ENCODE results near the gene MEF2A.

Gene MEF2A

DNA sequence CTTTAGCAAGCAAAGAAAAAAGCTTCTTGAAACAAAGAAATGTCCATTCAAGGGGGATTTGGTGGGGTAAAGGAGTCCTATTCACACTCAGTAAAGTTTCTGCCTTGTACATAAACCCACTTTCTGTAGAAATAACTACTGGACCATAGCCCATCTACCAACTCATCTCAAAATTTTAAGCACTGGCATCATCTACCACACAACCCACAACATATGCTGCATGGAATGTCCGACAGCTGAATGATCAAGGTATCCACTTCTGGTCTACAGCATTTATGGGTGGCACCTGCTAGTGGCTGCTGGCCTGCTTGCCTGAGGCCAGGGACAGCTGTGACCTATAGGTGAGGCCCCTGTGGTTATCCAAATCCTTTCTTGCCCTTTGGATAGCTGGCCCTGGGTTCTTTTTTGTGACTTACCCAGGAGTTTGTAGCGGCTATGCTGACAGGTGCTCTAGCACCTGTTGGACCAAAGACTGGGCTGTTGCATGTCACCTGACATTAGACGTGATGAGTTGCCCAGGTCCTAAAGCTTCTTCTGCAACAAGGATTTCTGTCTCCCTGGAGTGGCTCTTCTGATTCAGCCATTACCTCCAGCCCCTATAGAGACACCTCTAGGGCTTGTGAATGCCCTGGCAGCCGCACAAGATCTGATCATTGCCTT lies 19.2 kb upstream of the MEF2A start:
- Histone ChIP-seq H3K27me3 (no peaks in the 10 kb centered on the region), H3K4me3 (no peak overlapping the region), H3K4me1 (no peaks in the 10 kb centered on the region), H3K36me3 (no peaks in the 10 kb centered on the region), H3K27ac (no peak overlapping the region), H3K9me3 (no peaks in the 10 kb centered on the region)
- intact Hi-C loops (cut with DNase I; ENCODE audit: low total_unique reads), result no loop called here
- DNase-seq, result no peak
- TF ChIP-seq, protein P1, sequence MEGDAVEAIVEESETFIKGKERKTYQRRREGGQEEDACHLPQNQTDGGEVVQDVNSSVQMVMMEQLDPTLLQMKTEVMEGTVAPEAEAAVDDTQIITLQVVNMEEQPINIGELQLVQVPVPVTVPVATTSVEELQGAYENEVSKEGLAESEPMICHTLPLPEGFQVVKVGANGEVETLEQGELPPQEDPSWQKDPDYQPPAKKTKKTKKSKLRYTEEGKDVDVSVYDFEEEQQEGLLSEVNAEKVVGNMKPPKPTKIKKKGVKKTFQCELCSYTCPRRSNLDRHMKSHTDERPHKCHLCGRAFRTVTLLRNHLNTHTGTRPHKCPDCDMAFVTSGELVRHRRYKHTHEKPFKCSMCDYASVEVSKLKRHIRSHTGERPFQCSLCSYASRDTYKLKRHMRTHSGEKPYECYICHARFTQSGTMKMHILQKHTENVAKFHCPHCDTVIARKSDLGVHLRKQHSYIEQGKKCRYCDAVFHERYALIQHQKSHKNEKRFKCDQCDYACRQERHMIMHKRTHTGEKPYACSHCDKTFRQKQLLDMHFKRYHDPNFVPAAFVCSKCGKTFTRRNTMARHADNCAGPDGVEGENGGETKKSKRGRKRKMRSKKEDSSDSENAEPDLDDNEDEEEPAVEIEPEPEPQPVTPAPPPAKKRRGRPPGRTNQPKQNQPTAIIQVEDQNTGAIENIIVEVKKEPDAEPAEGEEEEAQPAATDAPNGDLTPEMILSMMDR (IDR thresholded peaks at IDR 0.05), result no peak

- Histone ChIP-seq H3K36me3 (no peaks in the 10 kb centered on the region), H3K4me1 (no peaks in the 10 kb centered on the region), H3K27ac (no peak overlapping the region), H3K27me3 (no peaks in the 10 kb centered on the region), H3K9me3 (no peaks in the 10 kb centered on the region), H3K4me3 (no peak overlapping the region)
- DNase-seq, result no peak
- TF ChIP-seq, protein P1 (IDR thresholded peaks at IDR 0.05), result no peak
- intact Hi-C loops (cut with DNase I; ENCODE audit: low total_unique reads), result no loop called here
Measured at GRCh38 chr15:99547517-99547916, 18.3 kb upstream of the MEF2A start.

GRCh38 chr15:99550077-99550476 lies 15.7 kb upstream of the MEF2A start:
- TF ChIP-seq, protein P1 (IDR thresholded peaks at IDR 0.05), result no peak
- no peaks in the 10 kb centered on the region for H3K9me3 ChIP-seq
- no peak for DNase-seq
- H3K27me3 ChIP-seq, result no peaks in the 10 kb centered on the region
- H3K4me3 ChIP-seq, result no peak overlapping the region
- no peaks in the 10 kb centered on the region for H3K36me3 ChIP-seq
- H3K4me1 ChIP-seq, result no peaks in the 10 kb centered on the region
- intact Hi-C loops (cut with DNase I; ENCODE audit: low total_unique reads), result no loop called here
- no peak overlapping the region for H3K27ac ChIP-seq

DNA sequence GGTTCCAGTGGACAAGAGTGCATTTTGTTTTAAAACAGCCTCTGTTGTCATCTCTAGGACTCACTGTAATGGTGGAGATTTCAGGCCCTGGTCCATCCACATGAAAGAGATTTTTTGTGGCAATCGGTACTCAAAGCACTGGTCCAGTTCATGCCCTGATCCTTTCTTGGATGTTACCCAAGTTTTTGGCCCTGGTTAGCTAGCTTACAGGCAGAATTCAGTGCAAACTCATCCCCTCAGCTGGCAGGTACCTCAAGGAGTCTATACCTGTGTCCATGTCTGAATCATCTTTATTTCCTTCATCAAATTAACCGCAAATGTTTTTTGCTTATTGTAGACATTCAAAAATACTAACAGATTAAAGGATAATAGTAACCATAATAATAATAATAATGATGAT lies 13.7 kb upstream of the MEF2A start:
- H3K27me3 ChIP-seq, result no peaks in the 10 kb centered on the region
- no peak for DNase-seq
- intact Hi-C loops (cut with DNase I; ENCODE audit: low total_unique reads), result no loop called here
- TF ChIP-seq, protein P1 (IDR thresholded peaks at IDR 0.05), result no peak
- no peaks in the 10 kb centered on the region for H3K9me3 ChIP-seq
- peaks cover 0 to 4% (median 0%) of the 10 kb centered on the region in 4 donors for H3K4me1 ChIP-seq
- no peak overlapping the region for H3K4me3 ChIP-seq
- H3K36me3 ChIP-seq, result no peaks in the 10 kb centered on the region
- H3K27ac ChIP-seq, result no peak overlapping the region

- Histone ChIP-seq H3K27me3 (no peaks in the 10 kb centered on the region), H3K27ac (peak overlapping the region; percentile 33 to 50), H3K4me3 (no peak overlapping the region), H3K4me1 (peaks cover 0 to 4% (median 0%) of the 10 kb centered on the region in 4 donors), H3K9me3 (no peaks in the 10 kb centered on the region), H3K36me3 (no peaks in the 10 kb centered on the region)
- intact Hi-C loops (cut with DNase I; ENCODE audit: low total_unique reads), result no loop called here
- no peak for DNase-seq
- TF ChIP-seq, protein P1 (IDR thresholded peaks at IDR 0.05), result no peak
Measured at GRCh38 chr15:99554880-99555488, 10.8 kb upstream of the MEF2A start.
